Fibroblast of the conjunctiva (primary cell): Measurements from ENCODE around the gene RNF166.

Source experiments
- DNase-seq: peaks from one replicate; pipeline ENCODE4 v3.0.0-alpha.2; 2010; ENCODE audit warnings: low read depth

Gene RNF166, protein sequence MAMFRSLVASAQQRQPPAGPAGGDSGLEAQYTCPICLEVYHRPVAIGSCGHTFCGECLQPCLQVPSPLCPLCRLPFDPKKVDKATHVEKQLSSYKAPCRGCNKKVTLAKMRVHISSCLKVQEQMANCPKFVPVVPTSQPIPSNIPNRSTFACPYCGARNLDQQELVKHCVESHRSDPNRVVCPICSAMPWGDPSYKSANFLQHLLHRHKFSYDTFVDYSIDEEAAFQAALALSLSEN

DNA sequence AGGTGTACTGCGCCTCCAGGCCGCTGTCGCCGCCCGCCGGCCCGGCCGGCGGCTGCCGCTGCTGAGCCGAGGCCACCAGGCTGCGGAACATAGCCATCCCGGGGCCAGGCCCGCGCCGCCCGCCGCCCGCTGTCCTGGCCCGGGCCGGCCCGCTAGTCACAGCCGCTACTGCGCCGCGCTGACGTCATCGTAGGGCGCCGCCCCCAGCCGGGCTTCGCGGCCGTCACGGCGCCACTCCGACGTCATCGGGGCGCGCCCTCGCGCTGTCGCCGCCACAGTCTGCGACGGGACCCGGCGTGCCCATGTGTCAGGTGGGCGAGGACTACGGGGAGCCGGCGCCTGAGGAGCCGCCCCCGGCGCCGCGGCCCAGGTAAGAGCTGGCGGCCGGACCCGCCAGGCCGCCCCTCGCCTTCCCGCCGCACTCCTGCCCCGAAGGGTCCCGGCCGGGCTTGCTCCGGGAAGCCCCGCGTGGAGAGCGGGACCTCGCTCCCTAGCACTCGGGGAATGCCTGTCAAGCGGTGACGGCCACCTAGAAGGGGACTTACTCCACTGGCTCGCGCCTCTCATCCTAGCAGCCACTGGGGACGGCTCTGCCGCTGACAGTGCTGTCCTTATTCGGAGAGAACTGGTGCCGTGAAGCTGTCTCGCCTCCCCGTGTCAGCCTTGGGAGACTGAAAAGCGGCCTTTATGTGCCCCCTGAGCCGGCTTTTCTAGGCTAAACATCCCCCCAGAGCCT, at the start of gene RNF166, which contains the start of gene CTU2:
Gene RNF166, minus strand, starts transcription at position 180 of the 736 bp plus-strand sequence. Its CDS starts 83 bp downstream, at position 97.
Gene CTU2, plus strand, starts transcription at position 275 of the 736 bp plus-strand sequence. Its CDS starts 28 bp downstream, at position 303.
- DNase-seq = peak; percentile 57

DNA sequence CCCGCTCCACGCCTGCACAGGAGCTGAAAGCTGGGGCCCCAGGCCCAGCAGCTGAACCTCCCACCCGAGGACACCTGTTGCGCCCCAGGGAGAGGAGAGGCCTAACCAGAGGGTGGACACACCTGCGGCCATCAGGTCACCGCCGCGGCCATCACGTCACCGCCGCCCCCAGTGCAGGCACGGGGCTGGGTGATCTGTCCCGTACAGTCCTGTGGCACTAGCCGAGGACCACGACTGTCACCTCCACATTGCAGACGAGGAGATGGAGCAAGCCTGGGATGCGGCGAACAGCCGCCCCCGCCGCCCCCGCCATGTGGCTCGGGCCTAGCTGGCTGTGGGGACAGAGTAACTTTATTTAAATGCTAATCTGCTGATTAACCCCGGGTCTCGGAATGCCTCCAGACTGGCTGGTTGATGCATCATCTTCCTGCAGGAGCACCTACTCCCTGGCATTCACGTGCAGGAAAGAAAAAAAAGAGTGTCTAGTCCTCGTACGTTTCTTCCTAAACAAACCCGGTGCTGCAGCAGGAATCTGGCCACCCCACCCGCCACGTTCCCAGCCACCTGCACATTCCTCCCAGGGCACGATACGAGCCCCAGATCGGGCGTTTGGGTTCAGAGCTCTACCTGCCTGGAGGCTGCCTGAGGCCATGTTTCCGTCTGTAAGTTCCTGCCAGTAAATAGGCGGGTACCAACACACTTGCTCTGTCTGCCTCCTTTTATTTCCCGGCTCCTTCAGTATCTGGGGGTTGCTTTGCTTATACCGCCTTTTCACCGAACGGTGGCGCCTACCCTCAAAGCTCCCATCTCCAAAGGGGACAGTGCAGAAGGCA, 48.9 kb upstream of the RNF166 start:
- no peak for DNase-seq

DNA sequence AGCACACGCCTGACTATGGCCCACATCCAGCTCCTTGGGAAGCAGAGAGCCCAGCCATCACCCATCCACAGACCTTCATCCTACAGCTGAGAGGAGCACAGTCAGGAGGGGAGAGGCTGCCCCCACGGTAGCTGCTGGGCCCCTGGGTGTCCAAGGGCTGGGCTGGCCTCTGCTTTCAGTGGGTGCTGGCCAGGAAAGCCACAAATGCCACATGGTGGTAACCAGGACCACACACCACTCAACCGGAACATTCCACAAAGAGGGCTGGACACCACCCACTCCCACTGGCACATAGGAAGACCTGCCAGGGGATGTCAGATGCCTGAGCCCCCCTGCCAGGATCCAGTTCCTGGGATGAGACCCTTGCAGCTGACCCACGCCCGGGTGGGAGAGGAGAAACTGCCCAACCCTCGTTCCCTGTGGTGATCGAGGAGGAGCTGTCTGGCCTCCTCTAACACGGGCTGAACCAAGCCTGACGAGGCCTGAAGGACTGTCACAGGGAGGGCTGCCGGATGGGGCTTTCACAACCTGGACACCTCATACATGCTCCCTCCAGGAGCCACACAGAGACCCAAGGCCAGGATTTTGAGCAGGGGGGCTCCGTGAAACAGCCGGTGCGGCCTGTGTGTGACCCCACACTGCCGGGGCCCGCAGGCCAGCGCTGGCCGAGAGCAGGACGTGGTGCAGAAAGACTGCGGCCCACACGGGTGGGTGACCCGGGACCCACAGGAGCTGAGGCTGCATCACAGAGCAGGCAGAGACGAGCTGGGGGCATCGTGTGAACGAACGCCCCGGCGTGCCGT, 48.1 kb upstream of the RNF166 start:
- no peak for DNase-seq

DNA sequence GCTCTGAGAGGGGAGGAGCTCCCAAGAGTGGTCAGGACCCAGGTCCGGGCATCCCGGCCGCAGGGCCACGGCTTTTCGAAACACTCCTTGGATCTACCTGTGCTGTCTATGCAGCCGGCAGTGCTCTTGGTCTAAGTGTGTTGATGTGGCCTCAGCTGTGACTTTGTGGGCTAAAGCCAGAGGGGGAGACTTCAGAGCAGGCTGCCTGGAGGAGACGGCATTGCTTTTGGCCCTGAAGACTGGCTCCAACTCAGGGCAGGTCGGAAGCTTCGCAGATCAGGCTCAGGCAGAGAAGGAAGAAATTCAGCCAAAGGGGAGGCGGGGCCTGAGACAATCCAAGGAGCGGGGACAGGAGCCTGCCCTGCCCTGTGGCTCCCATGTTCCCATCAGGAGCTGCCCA, 47.4 kb upstream of the RNF166 start:
- no peak for DNase-seq

DNA sequence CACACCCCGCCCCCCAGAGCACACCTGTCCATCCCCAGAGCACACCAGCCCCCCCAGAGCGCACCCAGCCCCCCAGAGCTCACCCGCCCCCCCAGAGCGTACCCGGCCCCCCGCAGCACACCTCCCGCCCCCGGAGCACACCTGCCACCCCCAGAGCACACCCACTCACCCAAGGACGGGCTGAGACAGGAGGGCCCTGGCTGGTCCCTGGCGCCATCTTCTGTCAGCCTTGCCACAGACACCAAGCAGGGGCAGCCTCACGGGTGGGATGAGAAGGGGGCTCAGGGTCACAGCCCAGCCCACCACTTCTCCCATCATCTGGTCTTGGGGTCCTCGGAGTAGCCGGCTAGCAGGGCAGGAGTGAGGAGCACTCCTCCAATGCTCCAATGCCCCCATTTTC, 47.0 kb upstream of the RNF166 start:
- DNase-seq = no peak

DNA sequence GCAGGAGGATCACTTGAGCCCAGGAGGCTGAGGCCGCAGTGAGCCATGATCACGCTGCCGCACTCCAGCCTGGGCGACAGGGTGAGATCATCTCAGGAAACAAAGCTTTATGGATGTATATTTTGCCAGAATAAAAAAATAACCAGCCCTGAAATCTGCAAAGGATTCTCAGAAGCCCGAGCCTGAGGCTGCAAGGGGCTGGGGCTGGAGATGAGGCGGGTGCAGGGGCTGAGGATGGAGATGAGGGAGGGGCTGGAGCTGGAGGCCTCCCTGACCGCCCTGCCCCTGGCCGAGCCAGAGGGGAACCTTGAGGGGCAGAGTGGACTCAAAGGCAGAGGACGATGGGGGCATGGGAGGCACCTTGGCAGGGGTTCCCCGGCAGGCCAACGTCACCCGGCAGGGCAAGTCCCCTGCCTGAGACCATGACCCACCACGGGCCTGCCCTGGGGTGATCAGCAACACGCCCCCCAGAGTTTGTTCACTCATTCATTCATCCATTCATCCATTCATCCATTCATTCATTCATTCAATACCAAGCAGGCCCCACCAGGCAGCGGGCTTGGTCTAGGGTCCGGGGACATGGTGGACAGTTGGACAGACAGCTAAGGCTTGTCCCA, 46.3 kb upstream of the RNF166 start:
- no peak for DNase-seq

DNA sequence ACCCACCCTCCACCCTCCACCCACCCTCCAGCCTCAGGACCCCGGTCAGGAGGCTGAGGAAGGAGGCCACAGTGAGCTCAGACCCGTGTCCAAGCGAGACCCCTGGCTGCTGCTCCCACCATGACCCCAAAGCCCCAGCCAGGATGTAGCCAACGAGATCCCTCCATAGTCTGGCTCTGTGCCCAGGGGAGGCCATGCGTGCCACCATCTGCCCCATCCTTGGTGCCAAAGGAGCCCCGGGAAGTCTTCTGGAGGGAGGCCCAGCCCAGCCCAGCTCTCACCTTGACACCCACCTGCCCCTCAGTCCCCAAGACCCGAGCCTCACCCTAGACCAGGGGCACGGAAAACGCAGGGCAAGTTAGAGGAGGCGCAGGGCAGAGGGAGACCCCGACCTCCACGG, 44.6 kb upstream of the RNF166 start:
- no peak for DNase-seq

DNA sequence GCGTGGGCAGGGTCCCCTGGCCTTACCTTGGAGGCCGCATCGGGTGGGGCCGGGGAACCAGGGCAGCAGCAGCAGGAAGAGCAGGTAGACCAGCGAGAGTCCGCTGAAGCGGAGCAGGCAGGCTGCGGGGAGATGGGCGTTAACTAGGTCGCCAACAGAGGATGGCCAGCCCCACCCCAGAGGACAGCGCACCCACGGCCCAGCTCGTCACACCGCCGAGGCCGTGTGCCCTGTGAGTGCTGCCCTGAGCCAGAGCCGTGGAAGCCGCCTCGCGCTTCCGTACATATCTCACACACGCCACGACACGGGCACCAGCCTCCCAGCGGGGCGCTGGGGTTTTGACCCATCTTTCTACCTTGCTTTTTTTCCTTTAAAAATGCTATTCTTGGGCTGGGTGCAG, 43.1 kb upstream of the RNF166 start:
- no peak for DNase-seq

DNA sequence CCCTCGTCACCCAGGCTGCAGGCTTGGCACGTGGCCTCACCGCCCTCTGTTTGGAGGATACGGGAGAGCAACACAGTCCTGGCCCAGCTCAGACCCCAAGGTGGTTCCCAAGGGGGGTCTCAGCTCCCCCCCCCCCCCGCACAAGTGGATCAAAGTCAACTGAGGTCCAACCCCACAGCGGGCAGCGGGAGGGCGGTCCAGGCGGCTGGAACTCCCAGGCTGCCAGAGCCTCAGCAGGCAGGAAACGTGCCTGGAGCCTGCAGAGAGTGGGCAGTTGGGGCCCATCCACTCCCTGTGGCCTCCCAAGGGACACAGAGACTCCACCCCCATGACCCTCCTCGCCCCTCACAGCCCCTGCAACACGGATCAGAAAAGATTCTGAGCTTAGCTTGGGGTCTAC, 42.2 kb upstream of the RNF166 start:
- no peak for DNase-seq

DNA sequence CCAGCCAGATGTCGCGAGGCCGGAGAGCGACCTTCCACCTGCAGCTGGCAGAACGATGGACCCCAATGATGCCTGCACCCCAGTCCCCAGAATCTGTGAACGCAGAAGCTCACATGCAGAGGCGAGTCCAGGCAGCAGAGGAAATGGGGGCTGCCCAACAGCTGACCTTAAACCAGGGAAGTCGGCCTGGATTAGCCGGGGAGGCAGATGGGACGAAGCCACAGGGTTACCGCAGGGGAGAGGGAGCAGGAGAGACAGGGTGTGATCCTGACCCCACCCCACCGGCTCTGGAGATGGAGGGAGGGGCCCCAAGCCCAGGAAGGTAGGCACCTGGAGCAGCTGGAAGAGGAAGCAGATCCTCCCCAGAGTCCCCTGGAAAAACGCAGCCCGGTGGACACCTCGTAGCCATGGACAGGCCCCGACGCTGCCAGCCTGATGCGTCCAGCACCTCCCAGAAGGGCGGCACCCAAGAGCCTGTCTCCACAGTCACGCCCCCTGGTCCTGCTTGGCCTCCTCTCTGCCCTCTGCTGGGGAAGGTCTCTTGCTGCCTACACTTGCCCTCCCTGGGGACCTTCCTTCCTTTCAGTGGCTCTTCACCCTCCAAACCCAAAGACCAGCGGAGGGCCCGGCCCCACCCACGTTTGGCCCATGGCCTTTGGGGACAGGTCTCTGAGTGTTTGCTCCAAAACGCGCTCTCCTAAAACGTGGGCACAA, 41.5 kb upstream of the RNF166 start:
- no peak for DNase-seq

DNA sequence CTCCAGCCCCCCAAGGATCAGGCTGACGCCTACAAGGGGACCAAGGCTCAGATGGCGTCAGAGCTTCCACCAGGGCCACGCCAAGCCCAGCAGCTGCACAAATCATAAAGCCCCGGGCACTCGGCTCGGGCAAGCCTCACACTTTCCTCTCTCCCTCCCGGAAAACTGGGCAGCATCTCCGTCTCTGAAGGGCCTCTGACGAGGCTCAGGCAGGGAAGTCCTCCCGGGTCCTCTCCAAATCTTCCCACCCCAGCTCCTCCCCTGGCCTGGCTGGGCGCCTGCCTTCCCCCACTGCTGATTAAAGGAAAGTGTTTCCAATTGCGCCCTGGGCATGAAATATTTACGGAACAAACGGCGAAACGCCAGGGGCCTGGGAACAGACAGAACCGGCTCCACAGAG, 40.3 kb upstream of the RNF166 start:
- DNase-seq = peak; percentile 23

DNA sequence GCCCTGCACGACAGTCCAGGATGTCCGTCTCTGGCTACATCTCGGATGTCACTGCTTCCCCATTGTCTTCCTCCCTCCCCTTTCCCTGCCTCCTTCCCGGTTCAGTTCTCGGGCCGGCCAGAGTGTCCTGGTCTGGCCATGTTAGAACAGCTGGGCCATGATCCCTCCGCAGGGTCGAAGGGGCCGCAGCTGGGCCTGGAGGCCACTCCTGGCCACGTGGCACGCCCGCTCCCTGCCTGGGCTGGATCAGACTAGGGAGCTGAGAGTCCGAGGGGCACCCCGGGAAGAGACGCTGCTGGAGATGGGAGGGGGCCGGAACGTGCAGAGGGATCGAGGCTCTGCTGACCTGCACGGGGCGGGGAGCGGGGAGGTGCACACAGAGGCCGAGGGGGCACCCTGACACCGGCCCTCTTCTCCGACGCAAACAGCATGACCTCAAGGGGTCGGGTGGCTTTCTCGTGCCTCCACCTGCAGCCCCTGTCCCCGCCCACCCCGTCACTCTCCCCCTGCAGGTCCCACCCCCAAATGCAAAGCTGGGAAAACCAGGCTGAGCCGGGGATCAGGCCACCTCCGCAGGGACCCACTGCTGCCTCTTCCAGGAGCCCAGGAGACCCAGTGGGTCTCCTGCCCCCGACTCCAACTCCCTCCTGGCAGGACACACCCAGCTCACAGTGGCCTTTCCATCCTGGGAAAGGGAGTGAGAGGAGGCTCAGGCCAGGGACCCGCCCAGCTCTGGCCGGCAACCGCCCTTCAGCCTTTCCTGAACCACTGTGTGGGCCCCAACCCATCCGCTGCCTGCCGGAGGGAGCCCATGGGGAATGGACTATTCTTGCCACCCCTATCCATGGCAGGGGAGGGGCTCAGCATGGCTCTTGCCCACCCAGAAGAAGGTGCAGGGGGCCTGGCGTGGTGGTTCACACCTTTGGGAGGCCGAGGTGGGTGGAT, 38.6 kb upstream of the RNF166 start:
- DNase-seq = no peak

DNA sequence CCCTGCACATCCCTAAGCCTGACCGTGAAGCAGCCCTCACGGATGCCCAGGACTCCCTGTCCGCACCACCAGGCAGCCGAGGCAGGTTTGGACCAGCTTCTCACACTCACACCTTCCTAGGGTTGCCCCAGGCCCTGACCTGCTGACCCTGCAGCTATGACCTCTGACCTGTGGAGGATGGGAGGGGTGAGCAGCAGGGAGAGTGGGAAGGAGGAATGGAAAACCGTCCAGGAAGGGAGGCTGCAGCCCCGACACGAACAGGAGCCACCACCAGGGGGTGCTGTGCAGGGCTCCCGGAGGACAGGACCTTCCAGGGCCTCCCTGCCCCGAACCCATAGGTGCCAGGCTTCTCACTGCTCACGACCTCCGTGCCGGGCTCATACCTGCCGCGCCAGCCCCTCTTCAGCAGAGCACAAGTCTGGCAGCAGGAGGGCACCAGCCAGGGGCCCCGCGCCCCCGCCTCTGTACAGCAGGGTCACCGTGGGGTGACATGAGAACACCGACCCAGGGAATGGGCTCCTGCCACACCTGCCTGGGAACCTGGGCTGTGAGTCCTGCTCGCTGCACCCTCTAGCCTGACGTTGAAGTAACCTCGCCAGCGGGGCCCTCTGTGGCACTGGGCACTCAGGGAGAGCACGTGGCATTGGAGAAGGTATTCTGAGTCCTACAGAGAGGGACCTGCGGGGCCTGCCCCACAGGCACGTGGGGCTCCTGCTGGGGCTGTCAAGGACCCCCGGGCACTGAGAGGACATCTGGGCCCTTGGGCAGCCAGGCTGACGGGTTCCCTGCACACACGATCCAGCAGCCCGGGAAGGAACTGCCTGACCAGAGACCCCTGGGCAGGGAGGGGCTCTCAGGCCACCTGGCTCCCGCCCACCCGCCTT, 37.7 kb upstream of the RNF166 start:
- peak; percentile 37 for DNase-seq

DNA sequence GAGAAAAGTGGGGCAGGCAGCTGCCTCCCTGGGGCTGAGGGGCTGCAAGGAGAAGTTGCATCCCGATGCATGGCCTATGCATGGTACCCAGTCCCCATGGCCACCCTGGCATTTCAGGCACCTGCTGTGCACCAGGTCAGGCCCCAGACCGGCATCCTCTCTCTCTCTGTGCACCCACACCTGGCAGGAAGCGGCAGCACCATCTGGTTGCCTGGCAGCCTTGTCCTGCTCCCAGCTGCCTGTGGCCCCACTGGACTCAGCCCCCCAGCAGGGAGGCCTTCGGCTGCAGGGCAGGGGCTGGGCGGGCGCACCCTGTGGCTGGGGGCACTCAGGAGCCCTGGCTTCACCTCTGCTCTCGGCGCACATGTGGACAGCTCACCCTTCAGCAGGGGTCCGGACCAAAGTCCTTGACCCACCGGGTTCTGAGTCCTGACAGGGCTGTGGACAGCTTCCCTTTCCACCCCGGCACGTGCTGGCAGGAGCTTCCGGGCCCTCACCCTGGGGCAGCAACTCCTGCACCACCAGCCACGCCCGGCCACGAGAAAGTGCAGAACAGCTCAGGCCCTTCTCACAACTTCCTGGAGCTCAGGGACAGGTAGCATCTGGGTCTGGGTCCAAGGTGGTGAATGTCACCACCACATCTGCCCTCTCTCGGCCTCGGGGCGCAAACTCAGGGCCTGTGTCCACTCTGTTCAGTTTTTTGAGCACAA, 36.8 kb upstream of the RNF166 start:
- no peak for DNase-seq

DNA sequence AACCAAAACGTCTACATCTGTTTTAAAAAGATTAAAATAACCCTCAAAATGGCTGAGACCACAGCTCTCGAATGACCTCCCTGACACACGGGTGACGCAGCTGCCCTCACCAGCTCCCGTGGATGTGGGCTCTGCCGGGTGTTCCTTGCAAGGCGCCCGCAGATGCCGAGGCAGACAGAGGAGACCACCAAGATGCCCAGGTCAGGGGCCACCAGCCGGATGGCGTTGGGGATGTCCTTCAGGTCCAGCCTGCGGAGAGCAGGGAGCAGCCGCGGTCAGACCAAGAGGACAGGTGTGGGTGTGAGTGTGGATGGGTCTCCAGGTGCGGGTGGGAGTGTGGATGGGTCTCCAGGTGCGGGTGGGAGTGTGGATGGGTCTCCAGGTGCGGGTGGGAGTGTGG, 35.2 kb upstream of the RNF166 start:
- no peak for DNase-seq

DNA sequence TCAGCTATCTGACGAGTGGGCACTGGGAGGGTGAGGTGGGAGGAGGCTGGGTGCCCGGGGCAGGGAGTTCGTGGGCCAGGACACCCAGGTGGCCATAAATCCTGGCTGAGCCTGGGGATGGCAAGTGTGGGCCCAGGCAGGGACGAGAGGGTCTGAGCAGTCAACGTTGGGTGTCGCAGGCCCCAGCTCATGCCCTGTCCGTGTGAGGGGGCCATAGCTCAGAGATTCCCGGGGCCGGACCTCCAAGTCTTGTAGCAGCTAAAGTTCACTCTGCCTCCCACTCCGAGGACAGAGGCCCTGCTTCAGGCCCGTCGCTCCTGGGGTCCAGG, 34.5 kb upstream of the RNF166 start:
- no peak for DNase-seq

DNA sequence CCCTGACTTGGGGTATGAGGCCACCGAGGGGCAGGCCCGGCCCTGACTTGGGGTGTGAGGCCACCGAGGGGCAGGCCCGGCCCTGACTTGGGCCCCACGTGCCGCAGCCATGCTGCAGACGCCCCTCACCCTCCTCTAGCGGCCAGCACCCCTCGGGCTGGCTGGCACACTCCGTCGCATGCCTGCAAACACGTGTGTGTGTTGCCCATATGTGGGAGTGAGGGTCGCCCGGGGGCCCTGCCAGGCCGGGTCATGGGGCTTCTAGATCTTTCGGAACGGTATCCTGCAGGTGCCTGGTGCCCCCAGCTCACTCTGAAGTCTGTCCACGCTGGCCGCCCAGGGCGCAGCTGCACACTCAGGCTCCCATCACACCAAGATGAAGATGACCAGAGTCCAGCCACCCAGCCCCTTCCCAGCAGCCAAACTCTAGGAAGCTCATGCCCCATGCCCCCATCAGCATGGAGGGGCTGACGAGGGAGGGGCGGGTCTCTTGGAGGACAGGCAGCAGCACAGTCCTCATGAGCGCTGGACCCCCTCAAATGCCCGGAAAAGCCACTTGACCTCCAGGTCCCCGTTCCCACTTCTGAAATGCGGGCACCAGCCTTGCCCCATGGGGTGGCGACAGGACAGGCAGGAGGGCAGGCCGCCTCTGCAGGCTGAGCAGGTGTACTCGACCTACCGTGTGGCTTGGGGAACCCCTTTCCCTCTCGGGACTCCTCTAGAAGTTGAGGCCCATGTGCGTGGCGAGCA, 33.9 kb upstream of the RNF166 start:
- no peak for DNase-seq
